Hepatocyte (in vitro differentiated cells): ENCODE results near the gene SPG11.

ENCODE experiments used
- CTCF ChIP-seq: fragments of 200-600 bp; sonication (generic); IDR thresholded peaks from 2 replicates; pipeline ENCODE4 v1.5.1; 2016; ENCODE audit warnings: antibody characterized with exemption, mild to moderate bottlenecking; ENCODE audit not compliant: poor library complexity
- EZH2 ChIP-seq: fragments of 200-600 bp; sonication (generic); IDR thresholded peaks from 2 replicates; pipeline ENCODE4 v1.6.1; 2016; ENCODE audit warnings: antibody characterized with exemption, mild to moderate bottlenecking, borderline replicate concordance

- no peak for TF ChIP-seq CTCF
- no peak for TF ChIP-seq EZH2
These were observed 143.9 kb downstream of the SPG11 start for GRCh38 chr15:44519537-44519936.
